Smooth muscle cell (in vitro differentiated cells): ENCODE results near the gene SCD5. TPM values are rescaled to one million over a fixed set of nuclear protein-coding genes. Genes with fewer than 3 reads are reported as not detected.

Experiments used
- DNase-seq: peaks from one replicate; lab custom pipeline; 2025; ENCODE audit not compliant: unreplicated experiment; lab: John Stamatoyannopoulos, UW
- H2AFZ ChIP-seq: fragments of 200-600 bp; sonication (generic); 2 replicates; pipeline ENCODE4 v1.6.0; 2016; ENCODE audit warnings: antibody characterized with exemption, low read depth, mild to moderate bottlenecking
- H3F3A ChIP-seq: fragments of 200-600 bp; sonication (generic); 2 replicates; pipeline ENCODE4 v1.6.0; 2017; ENCODE audit warnings: antibody characterized with exemption, low read depth
- H3K27ac ChIP-seq: fragments of 200-600 bp; sonication (generic); 2 replicates; pipeline ENCODE4 v1.5.1; 2016; ENCODE audit warnings: low read depth, mild to moderate bottlenecking
- H3K27me3 ChIP-seq: fragments of 200-600 bp; sonication (generic); 2 replicates; pipeline ENCODE4 v1.6.1; 2016; ENCODE audit warnings: low read depth, mild to moderate bottlenecking
- H3K36me3 ChIP-seq: fragments of 200-600 bp; sonication (generic); 2 replicates; pipeline ENCODE4 v1.5.1; 2016; ENCODE audit warnings: low read depth
- H3K4me1 ChIP-seq: fragments of 200-600 bp; sonication (generic); 2 replicates; pipeline ENCODE4 v1.5.1; 2016; ENCODE audit warnings: low read depth
- H3K4me2 ChIP-seq: fragments of 200-600 bp; sonication (generic); 2 replicates; pipeline ENCODE4 v1.6.0; 2016; ENCODE audit warnings: mild to moderate bottlenecking
- H3K4me3 ChIP-seq: fragments of 200-600 bp; sonication (generic); 2 replicates; pipeline ENCODE4 v1.5.1; 2016; ENCODE audit warnings: mild to moderate bottlenecking
- H3K79me2 ChIP-seq: fragments of 200-600 bp; sonication (generic); 2 replicates; pipeline ENCODE4 v1.6.0; 2016; ENCODE audit warnings: low read depth, mild to moderate bottlenecking
- H3K9ac ChIP-seq: fragments of 200-600 bp; sonication (generic); 2 replicates; pipeline ENCODE4 v1.6.0; 2016; ENCODE audit warnings: low read depth
- H3K9me3 ChIP-seq: fragments of 200-600 bp; sonication (generic); replicated peaks from 2 replicates; pipeline ENCODE4 v1.5.1; 2016; ENCODE audit warnings: low read depth
- H4K20me1 ChIP-seq: fragments of 200-600 bp; sonication (generic); 2 replicates; pipeline ENCODE4 v1.6.0; 2016; ENCODE audit warnings: low read depth
- CTCF ChIP-seq: fragments of 200-600 bp; sonication (generic); IDR thresholded peaks from 2 replicates; pipeline ENCODE4 v1.5.1; 2017; ENCODE audit warnings: borderline replicate concordance, mild to moderate bottlenecking, antibody characterized with exemption; ENCODE audit not compliant: insufficient read depth, poor library complexity, severe bottlenecking
- WGBS: methylation state at CpG from one replicate; pipeline ENCODE4 v1.1.7; 2016; ENCODE audit warnings: low lambda C conversion rate; 5-methylcytosine and 5-hydroxymethylcytosine counted together
- polyA plus RNA-seq: library from polyadenylated mRNA; unstranded; fragments of >200 nt; fragmentation: Nextera tagmentation; extraction: Ambion mirVana; gene quantifications from 2 replicates; pipeline ENCODE4 v1.2.1, GENCODE V29; 2016
- total RNA-seq: library from RNA; depleted of rRNA; stranded (reverse); fragments of >200 nt; gene quantifications from 2 replicates; pipeline ENCODE4 v1.2.3, GENCODE V29; 2014

The SCD5 gene
- total and polyA plus RNA-seq, 2 experiments from 2014 or later: 9.2 to 24.3 TPM

GRCh38 chr4:82688091-82688795, 110.4 kb downstream of the SCD5 start:
- TF ChIP-seq CTCF: no peak
- H3K27me3 ChIP-seq: no peaks in the 10 kb centered on the region
- no peaks in the 10 kb centered on the region for H3K36me3 ChIP-seq
- H3K9ac ChIP-seq: no peak overlapping the region
- DNase-seq: no peak
- no peaks in the 10 kb centered on the region for H3K4me1 ChIP-seq
- H3K4me3 ChIP-seq: no peak overlapping the region
- H4K20me1 ChIP-seq: no peaks in the 10 kb centered on the region
- no peak overlapping the region for H2AFZ ChIP-seq
- no peaks in the 10 kb centered on the region for H3F3A ChIP-seq
- WGBS: 91% methylated on average over 6 of the region's 6 CpGs
- no peaks in the 10 kb centered on the region for H3K9me3 ChIP-seq
- H3K4me2 ChIP-seq: no peak overlapping the region
- no peak overlapping the region for H3K27ac ChIP-seq
- H3K79me2 ChIP-seq: no peaks in the 10 kb centered on the region

GRCh38 chr4:82687531-82687930, 111.1 kb downstream of the SCD5 start:
- Histone ChIP-seq H3K9me3 (no peaks in the 10 kb centered on the region), H3K9ac (no peak overlapping the region), H3K4me1 (no peaks in the 10 kb centered on the region), H3K36me3 (no peaks in the 10 kb centered on the region), H3K27ac (no peak overlapping the region), H3K4me2 (no peak overlapping the region), H4K20me1 (no peaks in the 10 kb centered on the region), H3K27me3 (no peaks in the 10 kb centered on the region), H2AFZ (no peak overlapping the region), H3K4me3 (no peak overlapping the region), H3K79me2 (no peaks in the 10 kb centered on the region), H3F3A (no peaks in the 10 kb centered on the region)
- DNase-seq: no peak
- no peak for TF ChIP-seq CTCF
- 91% methylated on average over 6 of the region's 6 CpGs for WGBS

GRCh38 chr4:82681754-82682153, 116.8 kb downstream of the SCD5 start:
- H4K20me1 ChIP-seq: no peaks in the 10 kb centered on the region
- H3K4me2 ChIP-seq: no peak overlapping the region
- H3K4me1 ChIP-seq: no peaks in the 10 kb centered on the region
- no peaks in the 10 kb centered on the region for H3K79me2 ChIP-seq
- no peaks in the 10 kb centered on the region for H3K27me3 ChIP-seq
- no peak overlapping the region for H3K9ac ChIP-seq
- no peaks in the 10 kb centered on the region for H3K36me3 ChIP-seq
- no peak for TF ChIP-seq CTCF
- no peaks in the 10 kb centered on the region for H3K9me3 ChIP-seq
- no peak overlapping the region for H3K4me3 ChIP-seq
- H3K27ac ChIP-seq: no peak overlapping the region
- H3F3A ChIP-seq: no peaks in the 10 kb centered on the region
- H2AFZ ChIP-seq: no peak overlapping the region
- 79% methylated on average over 1 of the region's 1 CpG for WGBS
- DNase-seq: no peak

GRCh38 chr4:82680834-82681233, 117.8 kb downstream of the SCD5 start:
- Histone ChIP-seq H3K79me2 (no peaks in the 10 kb centered on the region), H3K36me3 (no peaks in the 10 kb centered on the region), H3K4me1 (no peaks in the 10 kb centered on the region), H3K27ac (no peak overlapping the region), H3F3A (no peaks in the 10 kb centered on the region), H4K20me1 (no peaks in the 10 kb centered on the region), H3K4me3 (no peak overlapping the region), H3K9me3 (no peaks in the 10 kb centered on the region), H2AFZ (no peak overlapping the region), H3K27me3 (no peaks in the 10 kb centered on the region), H3K9ac (no peak overlapping the region), H3K4me2 (no peak overlapping the region)
- TF ChIP-seq CTCF: no peak
- WGBS: 78% methylated on average over 9 of the region's 9 CpGs
- DNase-seq: no peak
